Adrenal gland (tissue), 5 donors: ENCODE data around the gene AGBL1.

Source experiments
- POLR2A ChIP-seq, 2 donors: fragments of 450-650 bp; IDR thresholded peaks; one replicate each; pipeline ENCODE4 v1.6.1; 2017; ENCODE audit warnings: antibody characterized with exemption in 2 of 2, mild to moderate bottlenecking in 2 of 2, moderate library complexity in 1 of 2
- TF ChIP-seq, protein P1 (sequence below), 6 experiments: fragments of 450-650 bp in 4 of 6; fragments of 200-600 bp in 2 of 6; sonication (generic) in 1 of 6; IDR thresholded peaks; 1 replicate in 5 of 6; 2 replicates in 1 of 6; pipeline versions ENCODE4 v1.5.1 to v1.8.0; 2016 to 2021; ENCODE audit warnings: antibody characterized with exemption in 6 of 6, mild to moderate bottlenecking in 2 of 6, moderate library complexity in 1 of 6
- donor health status: DM: no; HTN: no; CAD: no.

DNA sequence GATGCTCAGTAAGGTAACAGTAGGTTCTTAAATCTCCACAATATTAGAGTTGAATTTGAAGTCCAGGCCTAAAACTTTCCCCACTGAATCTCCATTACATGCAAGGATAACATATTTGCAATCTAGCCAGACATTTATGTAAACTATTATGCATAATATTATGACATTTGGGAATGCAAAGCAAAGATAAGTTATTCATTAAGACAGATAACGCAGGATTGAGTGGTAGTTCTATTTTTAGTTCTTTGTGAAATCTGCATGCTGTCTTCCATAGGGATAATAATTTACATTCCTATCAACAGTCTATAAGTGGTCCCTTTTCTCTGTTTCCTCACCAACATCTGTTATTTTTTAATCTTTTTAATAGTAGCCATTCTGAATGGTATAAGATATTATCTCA, 333.5 kb downstream of the AGBL1 start:
- TF ChIP-seq, protein P1, sequence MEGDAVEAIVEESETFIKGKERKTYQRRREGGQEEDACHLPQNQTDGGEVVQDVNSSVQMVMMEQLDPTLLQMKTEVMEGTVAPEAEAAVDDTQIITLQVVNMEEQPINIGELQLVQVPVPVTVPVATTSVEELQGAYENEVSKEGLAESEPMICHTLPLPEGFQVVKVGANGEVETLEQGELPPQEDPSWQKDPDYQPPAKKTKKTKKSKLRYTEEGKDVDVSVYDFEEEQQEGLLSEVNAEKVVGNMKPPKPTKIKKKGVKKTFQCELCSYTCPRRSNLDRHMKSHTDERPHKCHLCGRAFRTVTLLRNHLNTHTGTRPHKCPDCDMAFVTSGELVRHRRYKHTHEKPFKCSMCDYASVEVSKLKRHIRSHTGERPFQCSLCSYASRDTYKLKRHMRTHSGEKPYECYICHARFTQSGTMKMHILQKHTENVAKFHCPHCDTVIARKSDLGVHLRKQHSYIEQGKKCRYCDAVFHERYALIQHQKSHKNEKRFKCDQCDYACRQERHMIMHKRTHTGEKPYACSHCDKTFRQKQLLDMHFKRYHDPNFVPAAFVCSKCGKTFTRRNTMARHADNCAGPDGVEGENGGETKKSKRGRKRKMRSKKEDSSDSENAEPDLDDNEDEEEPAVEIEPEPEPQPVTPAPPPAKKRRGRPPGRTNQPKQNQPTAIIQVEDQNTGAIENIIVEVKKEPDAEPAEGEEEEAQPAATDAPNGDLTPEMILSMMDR (IDR thresholded peaks at IDR 0.05) = no peak
- no peak for TF ChIP-seq POLR2A (IDR thresholded peaks at IDR 0.05)
